ENCODE results near the gene TIRAP.

The TIRAP gene

DNA sequence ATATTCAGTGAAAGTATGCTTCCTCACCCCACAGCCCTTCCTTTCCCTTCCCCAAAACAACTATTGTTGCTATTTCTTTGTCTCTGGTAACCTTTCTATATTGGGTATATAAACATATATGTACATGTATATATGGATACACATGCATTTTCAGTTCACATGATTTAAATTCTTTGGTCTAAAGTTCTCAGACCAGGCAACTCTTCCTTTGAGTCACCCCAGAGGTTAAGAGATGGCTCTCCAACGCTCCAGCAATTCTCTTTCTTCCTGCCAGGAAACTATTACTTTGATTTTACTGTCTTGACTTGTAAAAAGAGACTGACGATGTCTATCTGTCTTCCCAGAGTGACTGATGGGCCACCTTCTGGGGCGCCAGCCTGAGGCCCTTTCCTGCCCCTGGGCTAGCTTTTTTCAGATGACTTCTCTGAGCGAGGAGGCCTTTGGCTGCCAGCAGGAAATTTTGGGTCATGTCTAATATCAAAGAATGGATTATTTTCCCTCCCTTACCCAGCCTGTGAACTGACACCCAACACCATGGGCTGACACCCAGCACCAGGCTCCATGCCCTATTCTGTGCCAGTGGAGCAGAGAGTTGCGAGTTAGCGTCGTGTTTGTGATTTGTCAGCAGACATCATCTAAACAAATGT lies 58.2 kb downstream of the TIRAP start:
- DNase-seq (ENCODE audit: low read depth in 4 of 4, low spot score in 1 of 4): no peak

- DNase-seq (ENCODE audit: low read depth in 4 of 4, low spot score in 1 of 4): no peak
Measured at GRCh38 chr11:126341760-126342161, 58.9 kb downstream of the TIRAP start.

- DNase-seq (ENCODE audit: low read depth in 4 of 4, low spot score in 1 of 4): no peak
Measured at GRCh38 chr11:126343051-126343450, 60.2 kb downstream of the TIRAP start.
